H9 (cell line): Measurements from ENCODE around the gene PCGF3. TPM values are rescaled to one million over a fixed set of nuclear protein-coding genes. Genes with fewer than 3 reads are reported as not detected.
"Not testable (repeated sequence)": the region's sequence is repeated elsewhere in the genome, so short reads cannot be mapped to it uniquely, and the experiment has no call there.

Experiments used
- DNase-seq: peaks from one replicate; pipeline ENCODE4 v3.0.0-alpha.2; 2017
- H2AFZ ChIP-seq: one replicate; pipeline ENCODE4 v1.6.1; 2013; ENCODE audit warnings: mild to moderate bottlenecking, low read length, control low read depth, moderate library complexity
- H2AK5ac ChIP-seq: 2 replicates; pipeline ENCODE4 v1.6.1; 2013; ENCODE audit warnings: low read length, control low read depth, mixed read lengths; ENCODE audit not compliant: insufficient read length
- H2BK120ac ChIP-seq: one replicate; pipeline ENCODE4 v1.6.1; 2013; ENCODE audit warnings: low read depth, mild to moderate bottlenecking, low read length, control low read depth, inconsistent platforms; ENCODE audit not compliant: poor library complexity, severe bottlenecking
- H2BK12ac ChIP-seq: 2 replicates; pipeline ENCODE4 v1.6.1; 2013; ENCODE audit warnings: low read length, control low read depth, mixed read lengths, low read depth; ENCODE audit not compliant: insufficient read length
- H2BK15ac ChIP-seq: 2 replicates; pipeline ENCODE4 v1.6.1; 2013; ENCODE audit warnings: low read depth, low read length, control low read depth
- H2BK20ac ChIP-seq: one replicate; pipeline ENCODE4 v1.6.1; 2013; ENCODE audit warnings: low read depth, mild to moderate bottlenecking, low read length, control low read depth, inconsistent platforms; ENCODE audit not compliant: poor library complexity, severe bottlenecking
- H2BK5ac ChIP-seq: 2 replicates; pipeline ENCODE4 v1.6.1; 2013; ENCODE audit warnings: low read length, control low read depth, mixed read lengths; ENCODE audit not compliant: insufficient read length
- H3K14ac ChIP-seq: 2 replicates; pipeline ENCODE4 v1.6.1; 2013; ENCODE audit warnings: low read length, control low read depth; ENCODE audit not compliant: insufficient read depth
- H3K18ac ChIP-seq: 2 replicates; pipeline ENCODE4 v1.6.1; 2013; ENCODE audit warnings: low read depth, mild to moderate bottlenecking, mixed read lengths, low read length, control low read depth; ENCODE audit not compliant: insufficient read length
- H3K23ac ChIP-seq: 2 replicates; pipeline ENCODE4 v1.6.1; 2013; ENCODE audit warnings: low read length, control low read depth, mixed read lengths, low read depth; ENCODE audit not compliant: insufficient read length
- H3K23me2 ChIP-seq: 2 replicates; pipeline ENCODE4 v1.6.1; 2013; ENCODE audit warnings: low read depth, mild to moderate bottlenecking, mixed read lengths, low read length, control low read depth; ENCODE audit not compliant: insufficient read length, poor library complexity, severe bottlenecking
- H3K27ac ChIP-seq: 2 replicates; pipeline ENCODE4 v1.5.1; 2013; ENCODE audit warnings: low read length, control low read depth, mixed read lengths, low read depth; ENCODE audit not compliant: insufficient read length
- H3K27me3 ChIP-seq: 2 replicates; pipeline ENCODE4 v1.6.1; 2013; ENCODE audit warnings: low read length, control low read depth, inconsistent platforms; ENCODE audit not compliant: insufficient read depth
- H3K4ac ChIP-seq: 2 replicates; pipeline ENCODE4 v1.6.1; 2013; ENCODE audit warnings: low read depth, mild to moderate bottlenecking, control low read depth, inconsistent platforms, low read length, moderate library complexity
- H3K4me1 ChIP-seq: 2 replicates; pipeline ENCODE4 v1.6.1; 2013; ENCODE audit warnings: low read length, control low read depth, inconsistent platforms; ENCODE audit not compliant: insufficient read depth
- H3K4me2 ChIP-seq: 2 replicates; pipeline ENCODE4 v1.6.1; 2013; ENCODE audit warnings: low read length, control low read depth, mixed read lengths; ENCODE audit not compliant: insufficient read length, insufficient read depth
- H3K56ac ChIP-seq: 2 replicates; pipeline ENCODE4 v1.6.1; 2013; ENCODE audit warnings: low read depth, mild to moderate bottlenecking, mixed read lengths, low read length, control low read depth; ENCODE audit not compliant: insufficient read length
- H3K79me1 ChIP-seq: 2 replicates; pipeline ENCODE4 v1.6.1; 2013; ENCODE audit warnings: low read depth, mild to moderate bottlenecking, moderate library complexity, low read length, control low read depth, inconsistent platforms; ENCODE audit not compliant: insufficient read depth, poor library complexity, severe bottlenecking
- H3K79me2 ChIP-seq: 2 replicates; pipeline ENCODE4 v1.6.1; 2013; ENCODE audit warnings: low read length, control low read depth, inconsistent platforms; ENCODE audit not compliant: insufficient read depth
- H3K9ac ChIP-seq: 2 replicates; pipeline ENCODE4 v1.6.1; 2013; ENCODE audit warnings: low read length, control low read depth, mixed read lengths; ENCODE audit not compliant: insufficient read length; ENCODE audit errors: extremely low read depth
- H3K9me3 ChIP-seq: one replicate; pipeline ENCODE4 v1.6.1; 2013; ENCODE audit warnings: low read depth, low read length, inconsistent platforms; ENCODE audit not compliant: control insufficient read depth
- H3T11ph ChIP-seq: one replicate; pipeline ENCODE4 v1.6.1; 2013; ENCODE audit warnings: mild to moderate bottlenecking, low read length, control low read depth, inconsistent platforms
- H4K20me1 ChIP-seq: one replicate; pipeline ENCODE4 v1.6.1; 2013; ENCODE audit not compliant: control insufficient read depth, insufficient read length, insufficient read depth
- H4K5ac ChIP-seq: 2 replicates; pipeline ENCODE4 v1.6.1; 2013; ENCODE audit warnings: low read depth, mild to moderate bottlenecking, mixed read lengths, low read length, control low read depth; ENCODE audit not compliant: insufficient read length
- H4K8ac ChIP-seq: replicated peaks from 2 replicates; pipeline ENCODE4 v1.6.1; 2013; ENCODE audit warnings: low read length, control low read depth, mixed read lengths, low read depth; ENCODE audit not compliant: insufficient read length
- H4K91ac ChIP-seq: 2 replicates; pipeline ENCODE4 v1.6.1; 2013; ENCODE audit warnings: low read depth, mild to moderate bottlenecking, moderate library complexity, mixed read lengths, low read length, control low read depth; ENCODE audit not compliant: insufficient read length
- H3K27ac Mint-ChIP-seq, 3 experiments: 2 replicates in 2 of 3; 3 replicates in 1 of 3; pipeline ENCODE4 v1.8.0; 2020 to 2021; ENCODE audit warnings: mixed read lengths in 3 of 3, mild to moderate bottlenecking in 1 of 3, moderate library complexity in 1 of 3
- H3K27me3 Mint-ChIP-seq: 2 replicates; pipeline ENCODE4 v1.8.0; 2021; ENCODE audit warnings: low read depth, mild to moderate bottlenecking, moderate library complexity, mixed read lengths
- H3K36me3 Mint-ChIP-seq, 3 experiments: 2 replicates in 2 of 3; 3 replicates in 1 of 3; pipeline ENCODE4 v1.8.0; 2020 to 2021; ENCODE audit warnings: low read depth in 3 of 3, mixed read lengths in 3 of 3; ENCODE audit not compliant: insufficient read depth in 1 of 3
- H3K4me1 Mint-ChIP-seq, 2 experiments: 2 replicates each; pipeline ENCODE4 v1.8.0; 2020; ENCODE audit warnings: mixed read lengths in 2 of 2
- H3K4me3 Mint-ChIP-seq, 2 experiments: 2 replicates in 1 of 2; 3 replicates in 1 of 2; pipeline ENCODE4 v1.8.0; 2020 to 2021; ENCODE audit warnings: mild to moderate bottlenecking in 2 of 2, mixed read lengths in 2 of 2, moderate library complexity in 1 of 2
- H3K9me3 Mint-ChIP-seq, 2 experiments: 2 replicates in 1 of 2; 3 replicates in 1 of 2; pipeline ENCODE4 v1.8.0; 2020; ENCODE audit warnings: mild to moderate bottlenecking in 2 of 2, mixed read lengths in 2 of 2, moderate library complexity in 1 of 2
- WGBS: extraction: QIAGEN DNeasy Blood & Tissue Kit; methylation state at CpG from one replicate; pipeline ENCODE4 v1.1.7; 2013; ENCODE audit warnings: missing lambda C conversion rate, low lambda C conversion rate, mixed read lengths; ENCODE audit not compliant: insufficient read length; ENCODE audit errors: extremely low coverage; 5-methylcytosine and 5-hydroxymethylcytosine counted together
- total RNA-seq: library from RNA; stranded (reverse); gene quantifications from 2 replicates; pipeline ENCODE4 v1.2.1, GENCODE V29; 2021
- TF ChIP-seq, protein P1 (sequence below): fragments of 200-600 bp; sonication (generic); conservative IDR thresholded peaks from 3 replicates; pipeline ENCODE4 v1.8.0; 2021; ENCODE audit warnings: antibody characterized with exemption, mild to moderate bottlenecking

The PCGF3 gene
- total RNA-seq, 1 experiment from 2014 or later = 43.1 TPM

DNA sequence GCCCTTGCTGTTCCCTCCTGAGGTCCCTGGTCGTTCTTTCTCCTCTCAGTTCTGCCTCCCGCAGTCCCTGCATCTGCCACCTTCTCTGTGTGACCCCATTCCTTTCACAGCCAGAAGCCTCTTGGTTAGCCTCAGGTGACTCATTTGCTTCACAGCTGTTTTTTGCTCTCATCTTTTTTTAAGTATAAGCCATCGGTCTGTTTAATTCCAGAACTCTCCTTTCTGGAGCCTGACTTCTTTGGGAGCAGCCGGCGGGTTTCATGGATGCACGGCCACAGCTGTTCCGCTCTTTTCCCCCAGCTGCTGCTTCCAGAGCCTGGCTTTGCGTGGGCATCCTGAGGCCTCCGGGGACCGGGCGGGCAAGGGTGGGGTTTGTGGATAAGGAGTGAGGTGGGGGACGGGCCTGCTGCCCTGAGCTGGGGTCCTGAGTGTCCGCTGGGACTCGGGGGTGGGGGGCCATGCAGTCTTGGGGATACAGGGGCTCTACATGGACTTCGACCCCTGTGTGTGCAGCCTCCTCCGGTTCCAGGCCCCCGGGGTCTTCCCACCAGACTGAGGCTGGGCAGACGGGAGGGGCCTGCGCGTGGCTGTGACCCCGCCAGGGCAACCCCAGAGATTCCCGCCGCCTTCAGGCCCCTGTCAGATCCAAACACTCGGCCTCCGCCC is 46.7 kb downstream of the PCGF3 start:
- Histone ChIP-seq H3K14ac (no peak overlapping the region), H3K79me1 (peaks cover 2% of the 10 kb centered on the region), H3K9me3 (no peaks in the 10 kb centered on the region), H2BK20ac (no peak overlapping the region), H2BK5ac (no peak overlapping the region), H3T11ph (no peak overlapping the region), H2BK12ac (no peak overlapping the region), H3K4ac (no peak overlapping the region), H2BK120ac (no peak overlapping the region), H3K18ac (no peak overlapping the region), H3K4me1 (no peaks in the 10 kb centered on the region), H2BK15ac (no peak overlapping the region), H4K5ac (no peak overlapping the region), H3K56ac (no peak overlapping the region), H3K79me2 (no peaks in the 10 kb centered on the region), H2AK5ac (no peak overlapping the region), H3K27ac (no peak overlapping the region), H3K4me2 (no peak overlapping the region), H3K27me3 (no peaks in the 10 kb centered on the region), H4K20me1 (no peaks in the 10 kb centered on the region), H3K23ac (no peak overlapping the region), H3K23me2 (no peaks in the 10 kb centered on the region), H2AFZ (no peak overlapping the region), H4K8ac (no peak overlapping the region), H3K9ac (no peak overlapping the region), H4K91ac (no peak overlapping the region)
- no peak overlapping the region for H3K4me3 Mint-ChIP-seq
- TF ChIP-seq, protein P1, sequence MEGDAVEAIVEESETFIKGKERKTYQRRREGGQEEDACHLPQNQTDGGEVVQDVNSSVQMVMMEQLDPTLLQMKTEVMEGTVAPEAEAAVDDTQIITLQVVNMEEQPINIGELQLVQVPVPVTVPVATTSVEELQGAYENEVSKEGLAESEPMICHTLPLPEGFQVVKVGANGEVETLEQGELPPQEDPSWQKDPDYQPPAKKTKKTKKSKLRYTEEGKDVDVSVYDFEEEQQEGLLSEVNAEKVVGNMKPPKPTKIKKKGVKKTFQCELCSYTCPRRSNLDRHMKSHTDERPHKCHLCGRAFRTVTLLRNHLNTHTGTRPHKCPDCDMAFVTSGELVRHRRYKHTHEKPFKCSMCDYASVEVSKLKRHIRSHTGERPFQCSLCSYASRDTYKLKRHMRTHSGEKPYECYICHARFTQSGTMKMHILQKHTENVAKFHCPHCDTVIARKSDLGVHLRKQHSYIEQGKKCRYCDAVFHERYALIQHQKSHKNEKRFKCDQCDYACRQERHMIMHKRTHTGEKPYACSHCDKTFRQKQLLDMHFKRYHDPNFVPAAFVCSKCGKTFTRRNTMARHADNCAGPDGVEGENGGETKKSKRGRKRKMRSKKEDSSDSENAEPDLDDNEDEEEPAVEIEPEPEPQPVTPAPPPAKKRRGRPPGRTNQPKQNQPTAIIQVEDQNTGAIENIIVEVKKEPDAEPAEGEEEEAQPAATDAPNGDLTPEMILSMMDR = no peak
- peaks cover 0 to 3% of the 10 kb centered on the region in 2 experiments; a peak in 1 of 5 replicates for H3K9me3 Mint-ChIP-seq
- no CpG with 5 or more reads among the region's 25 CpGs for WGBS
- DNase-seq = no peak
- peak overlapping the region in 1 of 3 experiments; percentile 38; a peak in 2 of 7 replicates for H3K27ac Mint-ChIP-seq
- H3K27me3 Mint-ChIP-seq = no peaks in the 10 kb centered on the region; the same call in 1 of the 2 replicates
- H3K36me3 Mint-ChIP-seq = peaks cover 38 to 76% (median 71%) of the 10 kb centered on the region in 3 experiments
- no peaks in the 10 kb centered on the region for H3K4me1 Mint-ChIP-seq

DNA sequence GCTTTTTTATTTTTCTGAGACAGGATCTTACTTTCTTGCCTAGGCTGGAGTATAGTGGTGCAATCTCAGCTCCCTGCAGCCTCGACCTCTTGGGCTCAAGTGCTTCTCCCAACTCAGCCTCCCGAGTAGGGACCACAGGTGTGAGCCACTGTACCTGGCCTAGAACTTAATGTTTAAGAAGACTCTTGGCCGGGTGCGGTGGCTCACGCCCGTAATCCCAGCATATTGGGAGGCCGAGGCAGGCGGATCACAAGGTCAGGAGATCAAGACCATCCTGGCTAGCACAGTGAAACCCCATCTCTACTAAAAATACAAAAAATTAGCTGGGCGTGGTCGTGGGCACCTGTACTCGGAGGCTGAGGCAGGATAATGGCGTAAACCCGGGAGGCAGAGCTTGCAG is 47.6 kb downstream of the PCGF3 start:
- no CpG with 5 or more reads among the region's 13 CpGs for WGBS
- H4K91ac ChIP-seq, H3K14ac ChIP-seq, H3K27me3 Mint-ChIP-seq, H3K27me3 ChIP-seq, H2BK5ac ChIP-seq, H4K8ac ChIP-seq, H3K9me3 Mint-ChIP-seq, H3K4me1 ChIP-seq, H3K23me2 ChIP-seq, DNase-seq, H3K9ac ChIP-seq, H3K18ac ChIP-seq, H2BK15ac ChIP-seq, H3K9me3 ChIP-seq, H3K56ac ChIP-seq, H3K4me2 ChIP-seq, H3K4me3 Mint-ChIP-seq, H4K5ac ChIP-seq, H3K23ac ChIP-seq, H2BK120ac ChIP-seq, H4K20me1 ChIP-seq, H2AK5ac ChIP-seq, H2BK20ac ChIP-seq, H2BK12ac ChIP-seq, H3K79me2 ChIP-seq, H3T11ph ChIP-seq, H3K4ac ChIP-seq, H3K79me1 ChIP-seq, H3K4me1 Mint-ChIP-seq, H3K27ac ChIP-seq, H3K27ac Mint-ChIP-seq, H2AFZ ChIP-seq: not testable (repeated sequence)
- peaks cover 40 to 77% (median 73%) of the 10 kb centered on the region in 3 experiments for H3K36me3 Mint-ChIP-seq
